B cell (primary cell): ENCODE results near the gene SEC14L1. TPM values are rescaled to one million over a fixed set of nuclear protein-coding genes. Genes with fewer than 3 reads are reported as not detected.

Experiments used
- ATAC-seq: fragments of 200-7000 bp; cut with Tn5 transposase; one replicate; pipeline ENCODE4 v1.10.0; 2021; ENCODE audit warnings: low read depth, mild to moderate bottlenecking, moderate number of reproducible peaks, moderate library complexity
- CTCF ChIA-PET: fragments of 350-600 bp; sonication (Branson Sonifier 250); formaldehyde crosslinking; loops from one replicate; lab custom pipeline; 2021; ENCODE audit warnings: antibody characterized with exemption, inconsistent platforms; lab: Charles Lee
- POLR2A ChIA-PET: fragments of 350-600 bp; sonication (Branson Sonifier 250); formaldehyde crosslinking; loops from one replicate; lab custom pipeline; 2021; ENCODE audit warnings: antibody characterized with exemption; lab: Charles Lee
- DNase-seq: peaks from one replicate; pipeline ENCODE4 v3.0.0; 2013
- H2AFZ ChIP-seq: 2 replicates; pipeline ENCODE4 v1.6.1; 2012; ENCODE audit warnings: mild to moderate bottlenecking, low read depth, low read length; ENCODE audit not compliant: insufficient read depth, poor library complexity, severe bottlenecking
- H3K27ac ChIP-seq, 2 donors: 1 replicate in 1 of 2; 2 replicates in 1 of 2; pipeline ENCODE4 v1.5.1; 2012 to 2013; ENCODE audit warnings: low read length in 2 of 2, mild to moderate bottlenecking in 2 of 2, moderate library complexity in 1 of 2
- H3K27me3 ChIP-seq, 4 experiments: fragments of 200-600 bp in 1 of 4; sonication (generic) in 1 of 4; replicated peaks in 1 of 4; 1 replicate in 2 of 4; 2 replicates in 2 of 4; pipeline versions ENCODE4 v1.6.1 to v1.7.0; 2013 to 2016; ENCODE audit warnings: low read length in 3 of 4, mild to moderate bottlenecking in 2 of 4, mixed read lengths in 1 of 4, moderate library complexity in 1 of 4; ENCODE audit not compliant: insufficient read depth in 4 of 4, control insufficient read depth in 3 of 4; ENCODE audit errors: control extremely low read depth in 1 of 4
- H3K36me3 ChIP-seq, 2 experiments: replicated peaks in 1 of 2; 1 replicate in 1 of 2; 2 replicates in 1 of 2; pipeline versions ENCODE4 v1.6.1 to v1.7.1; 2013; ENCODE audit warnings: low read length in 1 of 2; ENCODE audit not compliant: insufficient read depth in 2 of 2, control insufficient read depth in 1 of 2; ENCODE audit errors: control extremely low read depth in 1 of 2, extremely low read depth in 1 of 2
- H3K4me1 ChIP-seq, 2 donors: fragments of 200-600 bp in 1 of 2; sonication (generic) in 1 of 2; 1 replicate in 1 of 2; 2 replicates in 1 of 2; pipeline versions ENCODE4 v1.5.1 to v1.6.1; 2013 to 2017; ENCODE audit warnings: low read length in 2 of 2; ENCODE audit not compliant: control insufficient read depth in 2 of 2, insufficient read depth in 2 of 2
- H3K4me2 ChIP-seq: replicated peaks from 2 replicates; pipeline ENCODE3; 2012; ENCODE audit warnings: mild to moderate bottlenecking, low read depth, low read length; ENCODE audit not compliant: poor library complexity, severe bottlenecking
- H3K4me3 ChIP-seq, 5 experiments: fragments of 200-600 bp in 1 of 5; sonication (generic) in 1 of 5; 1 replicate in 3 of 5; 2 replicates in 2 of 5; pipeline versions ENCODE4 v1.5.1 to v1.7.0; 2011 to 2016; ENCODE audit warnings: low read length in 4 of 5, mild to moderate bottlenecking in 4 of 5, low read depth in 2 of 5, control low read depth in 1 of 5, moderate library complexity in 1 of 5; ENCODE audit not compliant: insufficient read depth in 1 of 5; ENCODE audit errors: control extremely low read depth in 1 of 5, extremely low read depth in 1 of 5
- H3K79me2 ChIP-seq: fragments of 200-600 bp; sonication (generic); one replicate; pipeline ENCODE4 v1.6.0; 2016; ENCODE audit warnings: low read length; ENCODE audit not compliant: control insufficient read depth, insufficient read depth
- H3K9ac ChIP-seq: fragments of 200-600 bp; sonication (generic); 2 replicates; pipeline ENCODE4 v1.6.1; 2017; ENCODE audit warnings: mild to moderate bottlenecking, low read length, moderate library complexity
- H3K9me3 ChIP-seq, 3 donors: one replicate each; pipeline versions ENCODE4 v1.6.1 to v1.7.1; 2013; ENCODE audit warnings: low read length in 2 of 3; ENCODE audit not compliant: control insufficient read depth in 2 of 3, insufficient read depth in 1 of 3; ENCODE audit errors: control extremely low read depth in 1 of 3
- H4K20me1 ChIP-seq: 2 replicates; pipeline ENCODE4 v1.6.0; 2012; ENCODE audit warnings: mild to moderate bottlenecking, low read length; ENCODE audit not compliant: insufficient read depth, control insufficient read depth, poor library complexity, severe bottlenecking
- H3K27ac Mint-ChIP-seq: one replicate; pipeline ENCODE4 v1.8.0; 2021; ENCODE audit warnings: mixed read lengths
- H3K27me3 Mint-ChIP-seq: one replicate; pipeline ENCODE4 v1.8.0; 2021; ENCODE audit warnings: mixed read lengths
- H3K4me1 Mint-ChIP-seq: one replicate; pipeline ENCODE4 v1.8.0; 2021; ENCODE audit warnings: mixed read lengths
- H3K4me3 Mint-ChIP-seq: one replicate; pipeline ENCODE4 v1.8.0; 2021; ENCODE audit warnings: mixed read lengths
- H3K9me3 Mint-ChIP-seq: one replicate; pipeline ENCODE4 v1.8.0; 2022; ENCODE audit warnings: mixed read lengths; ENCODE audit not compliant: insufficient read depth
- CTCF ChIP-seq: fragments of 200-600 bp; IDR thresholded peaks from one replicate; pipeline ENCODE4 v1.8.0; 2022; ENCODE audit warnings: antibody characterized with exemption, mild to moderate bottlenecking
- EZH2 ChIP-seq: IDR thresholded peaks from 2 replicates; pipeline ENCODE4 v1.6.1; 2012; ENCODE audit warnings: borderline replicate concordance, low read depth, mild to moderate bottlenecking, moderate library complexity, low read length; ENCODE audit not compliant: insufficient read depth, poor library complexity, severe bottlenecking
- WGBS: methylation state at CpG from one replicate; pipeline ENCODE4 v1.1.5; 2013; ENCODE audit warnings: missing lambda C conversion rate; ENCODE audit not compliant: insufficient coverage; 5-methylcytosine and 5-hydroxymethylcytosine counted together
- intact Hi-C: fragments of 100-400 bp; cut with micrococcal nuclease; formaldehyde crosslinking; loops from one replicate; pipeline ENCODE4 v1.10.0; 2022
- polyA plus RNA-seq: library from polyadenylated mRNA; depleted of rRNA; stranded (reverse); fragments of >200 nt; gene quantifications from 2 replicates; pipeline ENCODE4 v1.2.3, GENCODE V29; 2012
- total RNA-seq, 2 donors: library from RNA; stranded (reverse); fragments of 120-200 nt in 1 of 2; gene quantifications; 1 replicate in 1 of 2; 2 replicates in 1 of 2; pipeline versions ENCODE4 v1.2.3 to v1.2.4, GENCODE V29; 2013 to 2022

The SEC14L1 gene
- total and polyA plus RNA-seq, 2 donors (not counting 1 experiment from before 2014, with no cell fraction given): 37.7 to 103 TPM

- no peaks in the 10 kb centered on the region for H3K27me3 Mint-ChIP-seq
- Histone ChIP-seq H3K79me2 (peaks cover 93% of the 10 kb centered on the region), H3K27me3 (no peaks in the 10 kb centered on the region), H4K20me1 (peaks cover 62% of the 10 kb centered on the region), H3K27ac (no peak overlapping the region), H3K4me2 (no peak overlapping the region), H3K9ac (no peak overlapping the region), H3K4me1 (peaks cover 19 to 27% of the 10 kb centered on the region in 2 donors), H2AFZ (no peak overlapping the region), H3K9me3 (peaks cover 0 to 4% (median 0%) of the 10 kb centered on the region in 3 donors), H3K4me3 (no peak overlapping the region), H3K36me3 (peaks cover 0 to 1% of the 10 kb centered on the region in 2 experiments)
- H3K4me3 Mint-ChIP-seq: no peak overlapping the region
- ChIA-PET CTCF (interaction anchor here (1.2 to 1.3 kb wide), 2 partner anchors 10 to 12 kb away, joined by 3 read pairs; no protein-coding TSS in a partner anchor), POLR2A (no interaction called here)
- H3K27ac Mint-ChIP-seq: no peak overlapping the region
- WGBS: 95% methylated on average over 12 of the region's 16 CpGs
- H3K4me1 Mint-ChIP-seq: peaks cover 50% of the 10 kb centered on the region
- no peaks in the 10 kb centered on the region for H3K9me3 Mint-ChIP-seq
- ATAC-seq (no peak), DNase-seq (no peak)
- no peak for TF ChIP-seq EZH2
- TF ChIP-seq CTCF: no peak
- intact Hi-C loops: no loop called here
Measured at GRCh38 chr17:77180503-77181357, 40.0 kb downstream of the SEC14L1 start.
